HG03064 (cell line): Measurements from ENCODE around the gene MYO5A.

ENCODE experiments used
- ATAC-seq: cut with Tn5 transposase; IDR thresholded peaks from one replicate; pipeline ENCODE4 v1.9.1; 2021; ENCODE audit warnings: low read depth; ENCODE audit not compliant: unreplicated experiment

MYO5A gene

DNA sequence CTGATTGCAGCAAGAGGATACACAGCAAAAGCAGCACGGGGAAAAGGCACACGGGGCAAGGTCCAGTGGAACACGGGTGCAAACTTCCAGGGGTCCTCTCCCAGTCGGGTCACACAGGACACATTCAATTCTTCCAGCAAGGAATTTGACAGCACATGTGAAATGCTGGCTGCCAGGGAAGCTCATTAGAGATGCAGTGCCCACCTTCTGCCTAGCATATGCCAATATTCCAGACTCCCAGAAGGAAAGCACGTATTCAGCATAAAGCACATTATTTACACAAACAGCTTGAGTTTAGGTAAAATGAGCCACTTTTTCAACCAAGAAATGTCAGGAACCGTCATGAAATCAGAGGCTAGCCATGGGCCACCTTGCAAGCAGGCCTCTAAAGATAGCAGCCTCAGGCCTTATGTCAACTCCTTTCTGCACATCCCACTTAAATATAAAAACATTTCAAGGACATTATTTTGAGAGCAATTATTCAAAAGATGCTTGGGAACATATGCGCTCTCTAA, 252.4 kb downstream of the MYO5A start:
- ATAC-seq, result no peak

DNA sequence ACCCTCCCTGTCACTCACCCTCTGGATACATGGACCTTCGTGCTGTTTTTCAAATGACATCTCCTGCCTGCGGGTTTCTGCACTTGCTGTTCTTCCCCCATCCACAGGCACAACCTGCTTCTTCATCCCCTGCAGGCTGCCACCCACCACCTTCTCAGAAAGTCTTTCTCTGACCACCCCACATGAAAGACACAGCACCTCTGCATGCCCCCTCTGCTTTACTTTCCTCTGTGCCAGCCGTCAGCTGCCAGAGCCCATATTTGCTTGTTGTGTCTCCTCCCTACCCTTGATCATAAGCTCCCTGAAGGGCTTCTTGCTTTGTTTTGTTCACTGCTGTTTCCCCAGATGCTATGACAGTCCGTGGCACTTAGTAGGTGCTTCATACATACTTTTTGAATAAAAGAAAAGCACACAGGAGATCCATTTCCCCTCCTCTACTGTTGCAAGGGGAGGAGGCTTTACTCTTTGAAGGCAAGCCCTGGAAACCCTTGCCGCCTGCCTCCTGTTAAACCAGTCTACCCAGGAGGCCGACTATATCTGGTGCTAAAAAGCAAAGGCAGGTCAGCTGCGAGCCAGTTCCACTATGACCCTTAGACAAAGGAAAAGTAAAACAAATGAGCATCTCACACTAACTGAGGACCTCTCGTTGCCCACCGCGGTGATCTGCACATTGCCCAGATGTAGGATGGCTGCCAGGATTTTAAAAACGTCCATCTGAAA, 265.0 kb downstream of the MYO5A start:
- ATAC-seq, result no peak

DNA sequence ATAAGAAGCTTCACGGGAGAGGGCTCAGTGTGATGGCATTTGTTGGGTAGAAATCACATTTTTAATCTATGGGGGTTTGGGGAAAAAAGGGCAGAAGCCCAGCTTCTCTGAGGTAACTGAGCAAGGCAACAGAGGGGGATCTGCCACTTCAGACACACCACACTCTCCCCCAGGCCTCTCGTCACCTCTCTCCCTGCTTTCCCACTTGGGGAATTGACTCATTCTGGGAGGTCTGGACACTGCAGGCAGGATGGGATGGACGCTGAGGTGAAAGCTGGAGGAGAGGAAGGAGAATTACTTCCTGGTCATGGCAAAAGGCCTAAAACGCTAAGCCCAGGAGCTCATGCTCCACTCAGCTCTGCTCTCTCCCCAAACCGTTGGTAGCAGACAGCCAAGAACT, 266.3 kb downstream of the MYO5A start:
- no peak for ATAC-seq

DNA sequence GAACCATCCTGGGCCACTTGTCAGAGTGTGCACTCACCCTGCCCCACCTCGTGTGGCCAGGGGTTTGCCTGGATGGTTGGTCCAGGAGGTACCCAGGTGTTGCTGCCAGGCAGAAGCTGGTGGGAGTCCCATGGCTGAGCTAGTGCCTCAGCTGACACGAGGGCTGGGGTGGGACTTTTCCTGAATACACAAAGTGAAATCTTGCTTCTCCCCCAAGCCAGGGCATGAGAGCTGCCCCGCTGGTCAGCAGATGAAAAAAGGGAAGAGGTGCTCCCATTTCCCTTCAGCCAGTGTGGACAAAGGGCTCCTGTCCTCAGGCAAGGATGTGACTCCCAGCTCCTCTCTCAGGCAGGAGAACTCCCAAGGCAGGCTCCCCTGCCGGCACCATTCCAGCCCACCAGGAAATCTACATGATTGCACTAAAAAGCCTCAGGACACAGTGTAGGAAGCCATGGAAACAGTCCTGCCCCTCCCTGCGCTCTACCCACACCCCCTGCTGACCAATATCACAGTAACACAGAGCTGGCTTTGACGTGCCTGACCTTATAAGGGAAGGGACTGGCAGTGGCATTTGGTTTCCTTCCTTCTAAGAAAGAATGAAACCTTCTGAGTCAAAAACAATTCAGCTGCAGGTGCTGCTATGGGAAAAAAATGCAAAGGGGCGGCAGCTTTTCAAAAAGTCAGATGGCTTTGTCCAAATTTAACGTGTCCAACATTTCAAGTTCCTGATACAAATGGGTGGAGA, 267.0 kb downstream of the MYO5A start:
- ATAC-seq, result peak; percentile 93

DNA sequence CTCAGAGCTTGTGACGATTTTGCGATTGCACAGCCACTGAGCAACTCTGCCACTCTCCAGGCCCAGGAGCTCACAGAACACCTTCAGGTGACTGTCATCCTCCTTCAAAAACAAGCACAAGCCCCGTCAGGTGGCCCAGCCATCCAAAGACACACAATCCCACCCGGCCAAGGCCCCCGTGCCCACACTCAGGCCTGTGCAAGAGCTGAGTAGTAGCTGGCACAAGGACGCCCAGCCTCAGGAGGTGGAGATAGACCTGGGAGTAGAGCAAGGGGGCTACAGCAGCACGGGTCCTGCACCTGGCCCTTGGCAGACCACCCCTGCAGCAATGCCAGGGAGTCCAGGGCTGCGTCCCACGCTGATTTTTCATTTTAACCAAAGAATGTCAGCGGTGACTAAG, 267.7 kb downstream of the MYO5A start:
- ATAC-seq, result no peak

DNA sequence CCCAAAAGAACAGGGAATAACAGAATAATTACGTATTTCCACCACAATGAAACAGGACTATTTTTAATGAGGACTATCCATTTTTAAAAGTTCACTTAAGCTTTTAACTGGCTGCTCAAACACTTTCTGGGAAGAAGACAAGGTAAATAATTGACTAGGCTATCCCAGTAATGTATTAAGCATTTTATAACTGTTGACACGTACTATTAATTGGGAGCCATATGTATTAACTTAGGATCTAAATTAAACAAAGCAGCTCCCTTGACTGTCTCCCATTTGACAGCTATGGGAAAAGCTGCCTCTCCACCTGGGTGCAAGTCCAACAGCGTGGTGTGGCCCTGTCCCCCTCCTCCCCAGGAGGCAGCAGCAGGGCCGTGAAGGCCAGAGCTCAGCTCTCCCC, 269.2 kb downstream of the MYO5A start:
- ATAC-seq, result no peak

DNA sequence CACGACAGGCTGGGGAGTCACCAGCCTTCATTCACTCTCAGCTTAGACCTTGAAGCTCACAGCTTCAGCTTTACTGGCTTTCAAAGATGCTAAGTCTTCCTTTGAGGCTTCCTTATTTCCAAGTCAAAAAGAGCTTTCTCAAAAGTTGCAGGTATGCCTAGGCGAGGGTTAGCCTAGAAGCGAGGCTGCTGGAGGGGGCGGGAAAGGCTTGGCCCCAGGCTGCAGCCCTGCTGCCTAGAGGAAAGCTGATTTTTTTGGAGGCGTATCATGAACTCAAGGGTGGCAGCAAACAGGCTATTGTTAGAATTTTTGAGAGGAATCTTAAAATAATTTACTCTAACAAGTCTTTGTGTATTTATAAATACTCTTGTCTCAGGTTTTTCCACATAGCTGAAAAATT, 270.2 kb downstream of the MYO5A start:
- ATAC-seq, result no peak

DNA sequence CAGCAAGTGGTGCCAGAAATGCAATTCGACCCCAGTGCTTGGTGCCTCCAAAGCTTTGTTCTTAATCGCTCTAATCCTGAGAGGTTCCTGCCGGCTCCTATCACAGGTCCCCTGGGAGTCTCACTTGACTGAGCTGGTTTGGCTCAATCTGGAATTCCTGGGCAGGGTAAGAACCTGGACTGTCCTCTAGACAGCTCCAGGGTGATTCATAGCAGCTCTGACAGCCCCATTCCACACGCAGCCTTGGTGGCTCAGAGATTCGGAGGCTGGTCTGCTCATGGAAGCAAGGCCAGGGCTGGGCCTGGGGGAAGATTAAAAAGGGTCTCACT, 271.0 kb downstream of the MYO5A start:
- no peak for ATAC-seq
